Chondrocyte (in vitro differentiated cells): Measurements from ENCODE around the gene CKLF. TPM values are rescaled to one million over a fixed set of nuclear protein-coding genes. Genes with fewer than 3 reads are reported as not detected.
"Not testable (repeated sequence)": the region's sequence is repeated elsewhere in the genome, so short reads cannot be mapped to it uniquely, and the experiment has no call there.

Experiments
- DNase-seq: peaks from one replicate; pipeline ENCODE4 v3.0.0; 2021; ENCODE audit warnings: mixed read lengths, low spot score
- H3K27ac Mint-ChIP-seq: one replicate; pipeline ENCODE4 v1.8.0; 2021; ENCODE audit warnings: mild to moderate bottlenecking, moderate library complexity, mixed read lengths; ENCODE audit not compliant: unreplicated experiment
- H3K27me3 Mint-ChIP-seq: 2 replicates; pipeline ENCODE4 v1.8.0; 2021; ENCODE audit warnings: low read depth, mixed read lengths
- H3K36me3 Mint-ChIP-seq: 2 replicates; pipeline ENCODE4 v1.8.0; 2021; ENCODE audit warnings: low read depth, mixed read lengths
- H3K4me1 Mint-ChIP-seq: 2 replicates; pipeline ENCODE4 v1.8.0; 2021; ENCODE audit warnings: low read depth, mild to moderate bottlenecking, mixed read lengths
- H3K4me3 Mint-ChIP-seq: one replicate; pipeline ENCODE4 v1.8.0; 2021; ENCODE audit warnings: mild to moderate bottlenecking, moderate library complexity, mixed read lengths; ENCODE audit not compliant: unreplicated experiment
- H3K9me3 Mint-ChIP-seq: 2 replicates; pipeline ENCODE4 v1.8.0; 2021; ENCODE audit warnings: low read depth, mixed read lengths
- CTCF ChIP-seq: fragments of 200-600 bp; sonication (generic); IDR thresholded peaks from 2 replicates; pipeline ENCODE4 v1.5.0; 2021; ENCODE audit warnings: antibody characterized with exemption, mild to moderate bottlenecking, moderate library complexity
- total RNA-seq: library from RNA; stranded (reverse); gene quantifications from 3 replicates; pipeline ENCODE4 v1.2.1, GENCODE V29; 2021

Gene CKLF
- total RNA-seq, 1 donor from 2014 or later = 47.3 TPM

- Mint-ChIP-seq H3K27me3 (no peaks in the 10 kb centered on the region), H3K9me3 (peaks cover 3% of the 10 kb centered on the region), H3K36me3 (no peaks in the 10 kb centered on the region), H3K4me3 (no peak overlapping the region), H3K4me1 (no peaks in the 10 kb centered on the region), H3K27ac (no peak overlapping the region)
- TF ChIP-seq CTCF = no peak
- no peak for DNase-seq
Measured at GRCh38 chr16:66592241-66592640, 39.9 kb downstream of the CKLF start.

- no peaks in the 10 kb centered on the region for H3K27me3 Mint-ChIP-seq
- no peaks in the 10 kb centered on the region for H3K4me1 Mint-ChIP-seq
- no peak for TF ChIP-seq CTCF
- H3K36me3 Mint-ChIP-seq = no peaks in the 10 kb centered on the region
- H3K4me3 Mint-ChIP-seq = no peak overlapping the region
- H3K27ac Mint-ChIP-seq = no peak overlapping the region
- DNase-seq = no peak
- peaks cover 3% of the 10 kb centered on the region for H3K9me3 Mint-ChIP-seq
Measured at GRCh38 chr16:66592814-66593213, 40.4 kb downstream of the CKLF start.

GRCh38 chr16:66594739-66595138, 42.4 kb downstream of the CKLF start:
- Mint-ChIP-seq H3K4me3 (no peak overlapping the region), H3K4me1 (no peaks in the 10 kb centered on the region), H3K9me3 (peaks cover 3% of the 10 kb centered on the region), H3K36me3 (no peaks in the 10 kb centered on the region), H3K27me3 (no peaks in the 10 kb centered on the region), H3K27ac (no peak overlapping the region)
- TF ChIP-seq CTCF = no peak
- DNase-seq = no peak

GRCh38 chr16:66596559-66596958, 44.2 kb downstream of the CKLF start:
- not testable (repeated sequence) for H3K27me3 Mint-ChIP-seq, H3K4me1 Mint-ChIP-seq, H3K9me3 Mint-ChIP-seq, DNase-seq, H3K4me3 Mint-ChIP-seq, H3K27ac Mint-ChIP-seq, H3K36me3 Mint-ChIP-seq

GRCh38 chr16:66596986-66597848, 44.8 kb downstream of the CKLF start:
- Mint-ChIP-seq H3K36me3 (no peaks in the 10 kb centered on the region), H3K27ac (no peak overlapping the region), H3K4me3 (no peak overlapping the region), H3K27me3 (no peaks in the 10 kb centered on the region), H3K9me3 (peaks cover 3% of the 10 kb centered on the region), H3K4me1 (no peaks in the 10 kb centered on the region)
- DNase-seq = no peak
- TF ChIP-seq CTCF = no peak

- Mint-ChIP-seq H3K27me3 (no peaks in the 10 kb centered on the region), H3K27ac (no peak overlapping the region), H3K9me3 (peaks cover 3% of the 10 kb centered on the region), H3K36me3 (no peaks in the 10 kb centered on the region), H3K4me1 (no peaks in the 10 kb centered on the region), H3K4me3 (no peak overlapping the region)
- no peak for DNase-seq
- TF ChIP-seq CTCF = no peak
Measured at GRCh38 chr16:66598111-66598510, 45.7 kb downstream of the CKLF start.
